Activated T-helper 9 cell treated with anti-CD3 and anti-CD28 coated beads, Interleukin-2, amount 50 U/mL, for 16 hours (primary cell): ENCODE results near the gene TNS3.
"Not testable (repeated sequence)": the region's sequence is repeated elsewhere in the genome, so short reads cannot be mapped to it uniquely, and the experiment has no call there.

ENCODE experiments used
- DNase-seq: peaks from one replicate; pipeline ENCODE4 v3.0.0-alpha.2; 2020; ENCODE audit warnings: low read depth

The TNS3 gene

DNA sequence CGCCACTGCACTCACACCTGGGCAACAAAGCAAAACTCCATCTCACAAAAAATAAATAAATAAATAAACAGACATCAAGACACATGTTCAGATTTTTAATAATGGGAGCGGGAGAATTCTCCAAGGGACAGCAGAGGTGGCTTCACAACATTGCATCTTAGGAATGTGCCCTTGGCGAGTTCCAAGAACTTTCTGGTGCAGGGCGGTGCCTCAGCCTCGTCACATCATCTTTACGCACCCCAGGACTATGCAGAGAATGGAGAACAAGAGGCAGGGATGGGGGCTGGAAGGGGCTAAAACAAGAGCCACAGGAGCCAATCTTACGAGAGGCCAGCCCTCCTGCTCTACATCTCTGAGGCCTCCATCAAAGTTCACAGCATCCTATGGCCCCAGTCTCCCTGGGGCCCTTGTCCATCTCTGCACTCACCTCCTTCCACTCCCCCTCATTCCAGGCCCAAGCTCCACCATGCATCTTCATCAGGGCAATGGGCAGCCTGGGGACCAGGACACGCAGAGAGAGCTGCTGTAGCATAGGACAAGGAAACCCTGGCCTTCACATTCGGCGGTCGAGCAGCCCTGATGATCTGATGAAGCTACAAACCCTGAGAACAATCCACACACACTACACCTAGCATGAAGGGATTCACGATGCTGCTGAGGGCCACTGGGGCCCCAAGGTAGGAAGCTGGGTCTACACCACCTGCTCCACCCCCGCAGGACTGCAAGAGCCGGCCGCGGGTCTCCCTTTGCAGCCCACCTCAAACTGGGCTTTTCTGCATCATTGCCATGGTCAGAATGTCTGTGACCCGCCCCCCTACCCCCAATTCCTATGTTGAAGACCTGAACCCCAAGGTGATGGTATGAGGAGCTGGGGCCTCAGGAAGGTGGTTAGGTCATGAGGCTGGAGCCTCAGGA is 22.3 kb downstream of the TNS3 start:
- DNase-seq: no peak

DNA sequence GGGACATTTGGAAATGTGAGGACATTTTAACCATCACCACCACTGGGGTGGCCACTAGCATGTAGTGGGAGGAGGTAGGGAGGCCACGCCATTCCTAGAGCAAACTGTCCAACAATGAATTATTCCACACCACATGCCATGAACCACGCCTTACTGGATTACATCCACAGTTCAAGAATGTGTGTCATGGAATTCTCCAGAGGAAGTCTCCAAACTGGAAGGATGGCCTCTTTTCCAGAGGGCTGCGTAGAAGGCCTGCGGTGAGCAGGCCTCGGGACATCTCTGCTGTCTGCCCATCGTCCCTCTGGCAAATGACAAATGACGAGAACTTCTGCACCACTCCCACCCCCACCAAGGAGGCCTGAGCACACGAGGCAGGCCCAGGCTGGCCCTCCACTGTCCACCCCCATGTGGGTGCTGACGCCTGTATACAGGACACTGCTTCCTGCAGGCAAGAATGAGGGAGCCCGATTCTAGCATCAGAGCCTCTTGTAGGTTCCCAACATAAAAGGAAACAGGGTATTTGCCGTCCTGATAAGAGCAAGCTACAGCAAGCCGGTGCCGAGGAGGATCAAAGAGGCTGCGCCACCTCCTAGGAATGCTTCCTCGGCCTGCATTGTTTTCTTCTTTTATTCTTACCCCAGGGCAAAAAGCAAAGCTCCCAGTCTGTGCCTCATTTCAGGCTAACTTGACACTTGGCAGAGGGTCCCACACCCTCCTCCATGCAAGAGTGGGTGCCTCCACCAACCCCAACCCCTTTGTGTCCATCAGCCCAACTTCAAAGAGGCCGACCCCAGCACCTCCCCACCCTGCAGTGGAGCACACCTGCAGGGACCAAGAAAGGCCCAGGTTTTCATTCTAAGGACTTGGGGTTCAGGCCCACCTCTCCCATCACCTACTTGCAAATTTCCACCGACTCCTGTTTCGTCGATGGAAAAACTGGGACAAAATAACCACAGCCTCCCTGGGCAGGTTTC is 23.9 kb downstream of the TNS3 start:
- DNase-seq: no peak

DNA sequence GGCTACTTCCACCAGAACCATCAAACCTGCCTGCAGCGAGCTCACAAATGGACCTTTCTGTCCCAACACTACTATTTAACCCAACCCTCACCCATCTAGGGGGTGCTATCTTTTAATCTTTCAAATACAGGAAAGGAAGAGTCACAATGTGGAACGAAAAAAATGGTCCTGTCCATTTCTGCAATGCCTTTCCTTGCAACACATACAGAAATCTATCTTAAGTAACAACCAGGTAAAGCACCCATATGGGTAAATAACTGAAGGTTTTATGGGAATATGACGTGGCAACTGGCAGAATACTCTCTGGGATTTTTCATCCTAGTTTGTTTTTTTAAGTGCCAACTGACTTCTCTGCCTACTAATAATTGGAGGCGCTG is 24.6 kb downstream of the TNS3 start:
- DNase-seq: no peak

DNA sequence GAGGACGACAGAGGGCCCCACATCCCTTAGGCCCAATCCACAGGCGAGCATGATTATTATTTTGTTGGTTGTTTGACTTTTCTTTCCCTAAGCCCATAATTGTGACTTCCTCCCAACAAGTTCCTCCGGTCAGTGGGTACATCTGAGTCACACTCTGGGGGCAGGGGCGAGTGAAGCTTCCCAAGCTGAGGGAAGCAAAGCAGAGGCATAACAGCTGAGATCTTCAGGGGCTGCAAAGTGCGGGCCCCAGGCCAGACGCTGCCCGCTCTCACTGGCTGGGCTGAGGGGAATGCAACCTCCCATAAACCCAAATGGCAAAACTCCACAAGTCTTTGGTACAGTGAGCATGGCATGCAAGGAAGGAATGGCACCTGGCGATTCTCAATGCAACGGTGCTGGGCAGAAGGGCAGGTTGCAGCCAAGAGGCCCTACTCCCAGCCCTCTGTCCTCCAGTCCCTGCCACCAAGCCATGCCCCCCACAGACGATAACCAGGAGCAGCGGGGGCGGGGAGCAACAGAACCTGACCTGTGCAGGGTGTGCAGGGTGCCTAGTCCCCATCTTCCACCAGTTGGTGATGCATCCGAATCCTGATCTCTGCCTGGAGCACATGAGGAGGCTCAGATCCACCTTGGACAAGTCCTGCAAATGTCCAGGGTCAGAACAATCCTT is 25.3 kb downstream of the TNS3 start:
- DNase-seq: no peak

DNA sequence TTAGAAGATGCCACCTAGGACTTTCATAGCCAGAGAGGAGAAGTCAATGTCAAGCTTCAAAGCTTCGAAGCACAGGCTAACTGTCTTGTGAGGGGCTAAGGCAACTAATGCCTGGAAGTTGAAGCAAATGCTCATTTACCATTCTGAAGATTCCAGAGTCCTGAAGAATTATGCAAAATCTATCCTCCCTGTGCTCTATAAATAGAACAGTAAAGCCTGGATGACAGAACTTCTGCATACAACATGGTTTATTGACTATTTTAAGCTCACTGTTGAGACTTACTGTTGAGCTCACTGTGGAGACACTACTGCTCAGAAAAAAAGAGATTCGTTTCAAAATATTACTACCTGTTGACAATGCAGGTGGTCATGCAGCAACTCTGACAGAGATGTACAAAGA is 28.6 kb downstream of the TNS3 start:
- no peak for DNase-seq

DNA sequence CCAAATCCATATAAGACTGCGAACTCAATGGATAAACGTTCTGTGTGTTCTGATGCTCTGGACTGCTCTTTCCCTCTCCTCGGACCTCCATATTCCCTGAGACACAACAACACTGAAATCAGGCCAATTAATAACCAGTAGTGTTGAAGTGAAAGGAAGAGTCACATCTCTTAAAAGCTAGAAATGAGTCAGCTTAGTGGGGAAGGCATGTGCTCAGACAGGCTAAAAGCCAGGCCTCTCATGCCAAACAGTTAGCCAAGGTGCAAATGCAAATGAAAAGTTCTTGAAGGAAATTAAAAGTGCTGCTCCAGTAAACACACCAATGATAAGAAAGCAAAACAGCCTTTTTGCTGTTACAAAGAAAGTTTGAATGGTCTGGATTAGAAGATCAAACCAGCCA is 29.3 kb downstream of the TNS3 start:
- DNase-seq: no peak

DNA sequence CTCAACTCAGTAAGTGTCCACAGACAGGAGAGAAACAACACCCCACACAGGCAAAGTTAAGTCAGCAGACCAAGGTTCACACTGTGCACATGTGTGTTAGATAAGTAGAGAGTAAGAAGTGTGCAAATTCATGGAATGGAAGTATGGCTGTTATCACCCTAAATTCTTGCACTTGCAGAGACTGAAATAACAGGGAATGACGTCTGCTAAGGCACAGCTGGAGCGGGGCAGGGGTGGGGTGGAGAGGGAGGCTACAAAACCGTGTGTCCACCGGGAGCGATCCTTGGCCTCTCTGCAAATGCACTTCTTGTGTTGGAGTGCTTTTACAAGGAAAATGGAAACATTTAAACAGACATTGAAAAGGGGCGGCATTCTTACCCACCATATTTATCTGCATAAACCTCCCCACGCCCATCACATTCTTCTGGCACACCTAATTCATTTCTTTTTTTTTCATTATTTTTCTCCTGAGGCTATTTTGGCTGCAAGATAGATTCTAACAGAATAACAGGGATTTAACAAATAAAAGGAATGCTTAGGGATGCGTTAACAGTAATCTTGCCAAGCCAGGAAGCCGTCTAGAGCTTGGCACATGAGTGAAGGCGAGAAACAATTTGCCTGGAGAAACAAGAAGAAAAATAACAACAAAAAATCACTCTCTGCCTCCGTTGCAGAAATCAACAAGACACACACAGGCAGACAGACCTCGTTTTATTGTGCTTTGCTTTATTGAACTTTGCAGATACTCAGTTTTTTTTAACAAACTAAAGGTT is 30.1 kb downstream of the TNS3 start:
- no peak for DNase-seq

DNA sequence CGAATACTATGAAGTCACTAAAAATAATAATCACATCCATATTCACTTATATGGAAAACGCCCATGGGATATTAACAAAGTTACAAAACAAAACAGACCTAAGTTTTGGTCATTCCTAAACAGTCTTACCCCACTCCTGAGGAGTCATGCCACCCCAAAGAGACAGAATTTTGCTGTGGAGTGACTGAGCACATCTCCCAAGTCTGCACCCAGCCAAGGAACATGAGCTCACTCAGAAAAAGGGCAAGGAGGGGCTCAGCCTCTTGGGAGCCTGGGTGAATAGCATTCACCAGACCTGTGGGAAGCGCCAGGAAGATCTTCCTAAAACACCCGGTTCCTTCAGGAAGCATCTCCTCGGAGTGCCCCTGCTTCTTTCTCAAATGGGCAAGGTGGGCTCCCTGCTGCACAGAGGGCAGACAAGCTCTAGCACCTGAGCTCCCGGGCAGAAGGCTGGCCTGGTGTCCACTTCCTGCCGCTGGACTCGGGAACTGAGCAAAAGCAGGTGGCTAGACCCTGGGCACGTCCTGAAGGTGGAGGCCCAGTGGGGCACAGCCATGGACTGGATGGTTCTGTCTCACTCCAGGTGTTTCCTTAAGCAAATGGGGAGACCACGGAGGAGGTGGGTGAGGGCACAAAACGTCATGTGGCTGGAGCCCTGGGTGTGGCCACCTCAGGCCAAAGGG is 31.0 kb downstream of the TNS3 start:
- no peak for DNase-seq

DNA sequence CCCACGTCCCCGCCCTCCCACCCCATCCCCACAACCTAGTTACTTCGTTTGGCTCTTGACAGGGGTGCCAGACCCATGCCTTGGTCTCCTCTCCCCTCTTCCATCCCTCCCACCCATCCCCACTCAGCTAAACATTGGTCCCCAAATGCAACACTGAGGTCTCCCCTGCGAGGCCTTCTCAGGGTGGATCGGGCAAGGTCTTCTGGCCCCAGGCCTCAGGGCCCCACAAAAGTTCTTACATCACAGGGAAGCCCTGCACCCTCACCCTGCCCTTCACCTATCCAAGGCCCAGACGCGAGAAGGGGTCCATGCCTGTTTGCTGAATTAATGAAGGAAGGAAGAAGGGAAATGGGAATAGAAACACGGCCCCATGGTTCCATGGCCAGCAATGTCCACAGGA is 32.0 kb downstream of the TNS3 start:
- DNase-seq: no peak

DNA sequence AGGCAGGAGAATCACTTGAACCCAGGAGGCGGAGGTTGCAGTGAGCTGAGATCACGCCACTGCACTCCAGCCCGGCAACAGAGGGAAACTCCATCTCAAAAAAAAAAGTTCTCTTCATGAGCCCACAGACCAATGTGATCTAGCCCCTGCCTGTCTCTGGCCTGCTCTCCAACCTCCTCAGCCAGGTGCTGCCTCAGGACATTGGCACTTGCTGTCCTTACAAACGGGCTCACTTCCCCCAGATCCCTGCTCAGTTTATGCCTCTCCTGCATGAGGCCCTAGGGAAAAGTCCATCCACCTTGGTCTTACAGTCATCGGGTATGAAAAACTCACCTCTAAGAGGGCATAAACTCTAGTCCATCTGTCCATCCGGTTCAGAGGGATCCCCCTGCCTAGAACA is 32.5 kb downstream of the TNS3 start:
- no peak for DNase-seq

DNA sequence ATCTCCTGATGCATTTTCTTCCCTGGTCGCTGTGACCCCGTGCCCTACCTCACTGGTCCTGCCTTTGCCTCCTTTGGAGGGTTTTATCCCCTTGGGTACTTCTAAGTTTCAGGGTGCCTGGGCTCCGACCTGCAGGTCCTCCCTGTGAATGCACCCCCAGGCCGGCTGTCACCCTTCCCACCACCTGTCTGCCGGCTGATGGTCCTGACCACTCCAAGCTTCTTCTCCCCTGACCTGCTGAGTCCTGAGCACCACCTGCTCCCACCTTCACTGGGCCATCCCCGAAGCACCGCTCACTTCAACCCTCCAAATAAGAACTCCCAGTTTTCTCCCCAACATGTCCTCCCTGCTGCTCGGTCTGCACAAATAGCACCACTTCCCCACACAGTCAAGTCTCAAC is 33.4 kb downstream of the TNS3 start:
- no peak for DNase-seq

DNA sequence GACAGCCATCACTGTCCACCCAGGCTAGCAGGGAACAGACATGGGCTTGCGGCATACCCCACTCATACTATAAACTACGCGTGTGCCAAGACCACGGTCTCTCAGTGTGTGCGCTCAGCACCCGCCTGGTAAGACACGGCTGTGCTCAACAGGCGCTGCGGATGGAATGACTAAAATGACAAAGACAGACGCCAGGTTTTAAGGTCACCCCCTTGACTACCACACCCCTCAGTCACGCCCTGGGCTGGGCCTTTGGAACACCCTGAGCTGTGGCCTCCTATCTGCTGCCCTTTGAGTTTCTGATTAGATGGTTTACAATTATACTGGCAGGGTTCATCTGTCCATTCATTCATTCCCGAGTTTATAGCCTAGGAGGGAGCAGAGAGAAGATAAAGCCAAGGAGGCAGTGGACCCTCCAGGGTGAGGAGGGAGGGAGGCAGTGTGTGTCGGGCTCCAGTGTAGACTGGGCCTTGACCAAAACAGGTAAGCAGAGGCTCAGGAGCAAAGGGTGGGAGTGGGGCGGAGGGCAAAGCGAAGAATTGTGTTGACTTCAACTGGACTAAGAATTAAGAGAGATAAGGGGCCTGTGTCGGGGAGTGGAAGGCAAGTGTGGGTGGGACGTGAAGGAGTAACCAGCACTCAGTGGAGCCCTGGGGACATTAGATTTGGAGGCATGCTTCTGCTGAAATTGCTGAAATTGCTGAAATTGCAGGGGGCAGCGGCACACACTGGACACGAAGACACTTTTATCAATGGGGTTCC is 35.0 kb downstream of the TNS3 start:
- no peak for DNase-seq

DNA sequence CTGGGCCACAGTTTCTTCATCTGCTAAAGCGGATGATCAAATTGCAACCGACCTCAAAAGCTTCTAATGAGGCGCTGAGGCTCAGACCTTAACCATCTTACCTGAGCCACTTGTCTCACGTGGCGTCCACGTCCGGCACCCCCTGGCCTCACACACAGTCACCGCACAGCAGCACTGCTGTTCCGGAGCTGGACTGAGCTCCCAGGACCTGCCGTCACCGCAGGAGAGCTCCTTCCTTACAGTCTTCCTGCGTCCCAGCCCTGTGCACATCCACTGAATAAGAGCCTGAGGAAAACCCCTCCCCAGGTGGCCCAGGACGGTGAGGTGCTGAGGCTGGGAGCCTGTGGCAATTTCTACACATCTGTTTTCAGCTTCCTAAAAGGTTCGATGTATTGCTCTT is 35.7 kb downstream of the TNS3 start:
- DNase-seq: no peak

DNA sequence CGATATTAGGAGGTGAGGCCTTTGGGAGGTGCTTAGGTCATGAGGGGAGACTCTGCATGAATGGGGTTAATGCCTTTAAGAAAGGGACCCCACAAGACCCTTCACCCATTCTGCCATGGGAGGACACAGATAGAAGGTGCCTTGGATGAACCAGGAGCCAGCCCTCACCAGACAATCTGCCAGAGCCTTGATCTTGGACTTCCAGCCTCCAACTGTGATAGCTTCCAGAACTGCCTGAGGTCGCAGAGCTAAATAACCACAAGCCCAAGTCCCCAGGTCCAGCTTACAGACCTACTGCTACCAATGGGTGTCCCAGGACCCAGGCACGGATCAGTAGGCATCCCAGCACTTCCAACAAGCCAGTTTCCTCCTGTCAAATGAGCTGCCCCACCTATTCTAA is 37.5 kb downstream of the TNS3 start:
- no peak for DNase-seq

DNA sequence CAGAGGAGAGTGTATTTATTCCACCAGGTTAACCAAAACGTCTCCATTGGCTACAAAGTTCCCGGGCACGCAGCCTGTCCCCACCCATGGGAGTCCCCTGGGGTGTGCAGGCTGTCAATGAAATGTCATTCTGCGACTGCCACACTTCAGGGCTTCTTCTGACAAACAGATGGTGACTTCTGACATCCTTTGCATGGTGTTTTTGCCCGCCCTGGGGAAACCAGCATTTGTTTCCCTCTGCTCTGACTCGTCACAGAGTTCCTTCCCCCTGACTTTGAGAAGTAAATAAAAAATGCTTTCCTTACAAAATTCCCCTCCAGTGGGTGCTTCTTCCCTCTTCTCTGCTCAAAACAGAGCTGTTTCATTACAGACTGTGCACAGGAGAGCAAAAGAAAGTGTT is 38.2 kb downstream of the TNS3 start:
- no peak for DNase-seq

DNA sequence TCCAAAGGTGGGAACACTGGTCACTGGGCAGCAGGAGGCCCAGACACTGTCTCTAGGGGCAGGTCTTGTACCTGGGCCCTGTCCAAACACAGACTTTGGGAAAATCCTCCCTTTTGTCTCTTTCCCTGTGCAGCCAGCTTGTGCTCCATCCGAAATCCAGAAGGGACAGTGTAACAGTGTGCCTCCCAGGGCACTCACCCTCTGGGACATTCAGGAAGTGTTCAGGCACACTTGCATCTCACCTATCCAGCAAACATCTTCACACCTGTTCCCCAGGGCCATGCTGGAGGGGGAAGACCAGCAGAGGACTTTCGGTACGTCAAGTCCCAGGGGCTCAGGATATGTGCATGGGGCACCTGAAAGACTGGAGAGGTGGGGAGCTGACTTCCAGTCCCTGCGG is 38.9 kb downstream of the TNS3 start:
- DNase-seq: no peak

DNA sequence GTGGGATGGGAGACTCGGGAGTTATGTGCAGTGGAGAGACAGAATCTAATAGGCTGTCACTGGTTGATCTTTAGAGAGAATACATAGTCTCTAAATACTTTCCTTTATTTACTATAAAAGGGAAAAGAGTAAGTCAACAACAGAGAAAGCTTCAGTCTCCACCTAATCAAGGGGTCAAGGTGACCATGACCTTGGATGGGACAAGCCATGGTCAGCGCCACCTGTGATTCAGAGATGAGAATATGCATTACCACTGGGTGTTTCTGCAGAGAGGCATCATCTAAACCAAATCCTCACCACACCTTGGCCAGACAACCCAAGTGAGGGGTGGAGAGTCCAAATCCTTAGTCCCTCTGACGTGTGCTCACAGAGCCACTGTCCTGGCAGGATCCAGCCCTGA is 39.9 kb downstream of the TNS3 start:
- DNase-seq: no peak

DNA sequence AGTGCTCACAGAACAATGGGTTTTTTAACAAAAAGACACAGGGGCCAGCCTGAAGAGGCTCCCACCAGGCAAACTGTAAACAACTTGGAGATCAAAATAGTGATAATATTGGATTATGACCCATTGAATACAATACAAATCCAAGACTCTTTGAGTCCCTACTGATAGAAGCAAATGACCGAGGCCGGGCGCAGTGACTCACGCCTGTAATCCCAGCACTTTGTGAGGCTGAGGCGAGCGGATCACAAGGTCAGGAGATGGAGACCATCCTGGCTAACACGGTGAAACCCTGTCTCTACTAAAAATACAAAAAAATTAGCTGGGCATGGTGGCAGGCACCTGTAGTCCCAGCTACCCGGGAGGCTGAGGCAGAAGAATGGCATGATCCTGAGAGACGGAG is 40.4 kb downstream of the TNS3 start:
- DNase-seq: not testable (repeated sequence)

DNA sequence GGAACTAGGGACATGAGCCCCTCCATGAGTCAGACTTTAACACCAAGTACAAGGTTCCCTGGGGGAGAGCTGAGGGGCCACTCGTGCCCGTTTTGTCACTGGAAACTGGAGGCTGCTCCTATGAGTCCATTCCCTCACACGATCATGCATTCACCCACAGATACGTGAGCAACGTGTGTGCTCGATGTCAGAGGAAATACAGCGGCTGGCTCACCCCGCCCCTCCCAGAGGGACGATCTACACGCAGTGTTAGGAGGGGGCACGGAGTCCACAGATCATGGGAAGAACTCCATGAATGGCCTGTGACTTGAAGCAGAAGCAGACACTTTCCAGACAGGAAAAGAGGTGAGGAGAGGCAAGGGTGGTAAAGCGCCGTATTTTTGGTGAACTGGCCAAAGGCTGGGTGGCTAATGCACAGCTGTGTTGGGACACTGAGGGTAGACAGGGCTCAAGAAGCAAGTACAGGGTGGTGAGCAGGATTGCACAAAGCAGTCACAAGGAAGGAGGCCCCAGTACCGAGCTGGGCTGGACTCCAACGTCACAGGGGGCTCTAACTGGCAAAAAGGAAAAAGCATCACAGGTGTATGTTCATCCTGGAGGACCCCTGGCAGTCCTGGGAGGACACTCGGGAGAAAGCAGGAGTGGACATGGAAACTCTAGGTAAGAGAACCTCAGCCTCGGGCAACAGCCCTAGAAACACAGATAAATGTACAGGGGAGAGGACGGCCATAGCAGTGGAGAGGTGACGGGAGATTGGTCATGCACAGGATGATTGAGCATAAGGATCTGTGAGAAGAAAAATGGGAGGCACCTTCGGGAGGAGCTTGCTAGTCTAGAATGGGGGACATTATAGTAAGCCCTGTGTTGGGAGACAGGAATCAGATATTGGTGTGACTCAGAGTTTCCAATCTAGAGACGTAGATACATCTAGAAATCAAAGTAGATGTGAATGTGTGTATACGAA is 41.2 kb downstream of the TNS3 start:
- no peak for DNase-seq
